Pancreas (tissue), 10 donors: ENCODE measurements around the gene STARD7. TPM values are rescaled to one million over a fixed set of nuclear protein-coding genes. Genes with fewer than 3 reads are reported as not detected.

Experiments used
- ATAC-seq, 4 donors: fragments of 200-7000 bp; cut with Tn5 transposase; one replicate each; pipeline versions ENCODE4 v1.8.0 to v1.9.1; 2020; ENCODE audit warnings: mild to moderate bottlenecking in 4 of 4, moderate library complexity in 4 of 4
- DNase-seq, 6 donors: peaks; one replicate each; pipeline ENCODE4 v3.0.0-alpha.2; 2020
- FAIRE-seq: peaks from 2 replicates; lab custom pipeline; 2012; peaks lifted over from hg19 to GRCh38; lab: Jason Lieb, UNC
- H3K27ac ChIP-seq, 4 donors: fragments of 200-600 bp; sonication (generic); 1 replicate in 3 of 4; 2 replicates in 1 of 4; pipeline versions ENCODE4 v1.5.0 to v1.8.0; 2020
- H3K27me3 ChIP-seq, 4 donors: fragments of 200-600 bp; one replicate each; pipeline ENCODE4 v1.8.0; 2021
- H3K36me3 ChIP-seq, 3 donors: fragments of 200-600 bp; sonication (generic) in 1 of 3; one replicate each; pipeline versions ENCODE4 v1.5.0 to v1.8.0; 2020 to 2021
- H3K4me1 ChIP-seq, 3 donors: fragments of 200-600 bp; one replicate each; pipeline ENCODE4 v1.8.0; 2021
- H3K4me3 ChIP-seq, 4 donors: fragments of 200-600 bp; sonication (generic) in 2 of 4; one replicate each; pipeline versions ENCODE4 v1.5.0 to v1.8.0; 2020 to 2021
- H3K9me3 ChIP-seq, 4 donors: fragments of 200-600 bp; one replicate each; pipeline ENCODE4 v1.8.0; 2021
- WGBS, 2 donors: extraction: QIAGEN DNeasy Blood & Tissue Kit; methylation state at CpG; one replicate each; pipeline ENCODE4 v1.1.7; 2013; 5-methylcytosine and 5-hydroxymethylcytosine counted together
- intact Hi-C, 3 donors: fragments of 100-400 bp; cut with DNase I; formaldehyde crosslinking; loops; one replicate each; pipeline versions ENCODE4 v1.11.1 to v1.14.2; 2022
- polyA plus RNA-seq, 2 donors: library from polyadenylated mRNA; stranded (reverse); fragments of 200-250 nt; gene quantifications; one replicate each; pipeline ENCODE4 v1.2.3, GENCODE V29; 2013
- total RNA-seq, 6 donors: library from RNA; stranded (reverse); fragmentation: NEBNext Ultra II Directional in 4 of 6; extraction: Animal tissue kit (Norgen Biotek cat#: 25700) in 4 of 6; gene quantifications; one replicate each; pipeline versions ENCODE4 v1.2.1 to v1.2.4, GENCODE V29; 2021 to 2023
- TF ChIP-seq, protein P1 (sequence below), 4 donors: fragments of 200-600 bp; sonication (generic) in 3 of 4; IDR thresholded peaks; one replicate each; pipeline versions ENCODE4 v1.5.0 to v1.8.0; 2021; ENCODE audit warnings: antibody characterized with exemption in 4 of 4
- donor health status: healthy with polysubstance abuse.
- donor health status: DM: no; HTN: no; CAD: no; lungs with moderate emphysema.
- donor health status: DM: no; HTN: no; CAD: no.
- donor health status: control.
- donor health status: control.
- donor health status: Bipolar disorder and iron deficiency.
- donor health status: DM: yes; HTN: yes; CAD: no.
- donor health status: DM: no; HTN: no; CAD: no.
- donor health status: DM: no; HTN: no; CAD: no.
- donor health status: DM: yes; HTN: yes; CAD: no.

The STARD7 gene
- total and polyA plus RNA-seq, 8 donors, result 21.7 to 65.1 (median 48.3) TPM

DNA sequence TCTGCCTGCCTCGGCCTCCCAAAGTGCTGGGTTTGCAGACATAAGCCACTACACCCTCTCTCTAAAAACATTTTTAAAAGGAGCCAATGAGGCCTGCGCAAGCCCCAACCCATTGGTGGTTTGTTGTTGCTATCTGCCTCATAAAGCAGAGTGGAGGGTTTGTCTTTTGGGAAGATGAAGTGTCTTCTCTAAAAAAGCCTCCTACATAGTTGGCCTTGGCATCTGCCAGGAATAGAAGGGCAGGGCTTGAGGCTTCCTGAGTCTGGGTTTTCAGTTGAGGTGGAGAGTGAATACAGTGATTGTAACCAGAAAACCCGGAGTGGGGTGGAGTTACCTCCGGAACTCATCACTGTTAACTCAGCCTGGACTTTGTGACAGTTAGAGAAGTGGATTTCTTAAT lies 5.9 kb upstream of the STARD7 start:
- peaks cover 0 to 6% (median 5%) of the 10 kb centered on the region in 3 donors for H3K4me1 ChIP-seq
- ATAC-seq (no peak), FAIRE-seq (no peak), DNase-seq (no peak)
- intact Hi-C loops, result no loop called here
- 92 to 96% methylated on average over 4 of the region's 4 CpGs for WGBS, 2 donors
- no peaks in the 10 kb centered on the region for H3K9me3 ChIP-seq
- TF ChIP-seq, protein P1, sequence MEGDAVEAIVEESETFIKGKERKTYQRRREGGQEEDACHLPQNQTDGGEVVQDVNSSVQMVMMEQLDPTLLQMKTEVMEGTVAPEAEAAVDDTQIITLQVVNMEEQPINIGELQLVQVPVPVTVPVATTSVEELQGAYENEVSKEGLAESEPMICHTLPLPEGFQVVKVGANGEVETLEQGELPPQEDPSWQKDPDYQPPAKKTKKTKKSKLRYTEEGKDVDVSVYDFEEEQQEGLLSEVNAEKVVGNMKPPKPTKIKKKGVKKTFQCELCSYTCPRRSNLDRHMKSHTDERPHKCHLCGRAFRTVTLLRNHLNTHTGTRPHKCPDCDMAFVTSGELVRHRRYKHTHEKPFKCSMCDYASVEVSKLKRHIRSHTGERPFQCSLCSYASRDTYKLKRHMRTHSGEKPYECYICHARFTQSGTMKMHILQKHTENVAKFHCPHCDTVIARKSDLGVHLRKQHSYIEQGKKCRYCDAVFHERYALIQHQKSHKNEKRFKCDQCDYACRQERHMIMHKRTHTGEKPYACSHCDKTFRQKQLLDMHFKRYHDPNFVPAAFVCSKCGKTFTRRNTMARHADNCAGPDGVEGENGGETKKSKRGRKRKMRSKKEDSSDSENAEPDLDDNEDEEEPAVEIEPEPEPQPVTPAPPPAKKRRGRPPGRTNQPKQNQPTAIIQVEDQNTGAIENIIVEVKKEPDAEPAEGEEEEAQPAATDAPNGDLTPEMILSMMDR (IDR thresholded peaks at IDR 0.05), result no peak
- no peak overlapping the region for H3K4me3 ChIP-seq
- H3K36me3 ChIP-seq, result no peaks in the 10 kb centered on the region
- no peaks in the 10 kb centered on the region for H3K27me3 ChIP-seq
- H3K27ac ChIP-seq, result no peak overlapping the region

DNA sequence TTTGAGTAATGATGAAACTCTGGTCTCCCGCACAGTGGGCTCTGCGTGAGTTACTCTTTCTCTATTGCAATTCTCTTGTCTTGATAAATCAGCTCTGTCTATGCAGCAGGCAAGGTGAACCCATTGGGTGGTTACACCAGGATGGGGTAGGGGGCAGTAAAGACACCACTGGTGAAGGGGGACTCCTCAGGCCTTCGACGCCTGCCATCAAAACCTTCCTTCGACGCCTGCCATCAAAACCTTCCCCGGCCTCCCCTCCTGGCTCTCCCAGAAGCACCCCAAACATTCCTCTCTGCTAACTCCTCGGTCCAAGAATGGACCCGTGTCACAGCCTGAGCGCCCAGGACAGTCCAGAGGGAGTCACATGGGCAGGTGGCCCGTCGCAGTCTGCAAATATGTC lies 4.8 kb upstream of the STARD7 start:
- WGBS, 2 donors, result 94% methylated on average over 12 of the region's 12 CpGs
- intact Hi-C loops, result no loop called here
- TF ChIP-seq, protein P1 (IDR thresholded peaks at IDR 0.05), result no peak

DNA sequence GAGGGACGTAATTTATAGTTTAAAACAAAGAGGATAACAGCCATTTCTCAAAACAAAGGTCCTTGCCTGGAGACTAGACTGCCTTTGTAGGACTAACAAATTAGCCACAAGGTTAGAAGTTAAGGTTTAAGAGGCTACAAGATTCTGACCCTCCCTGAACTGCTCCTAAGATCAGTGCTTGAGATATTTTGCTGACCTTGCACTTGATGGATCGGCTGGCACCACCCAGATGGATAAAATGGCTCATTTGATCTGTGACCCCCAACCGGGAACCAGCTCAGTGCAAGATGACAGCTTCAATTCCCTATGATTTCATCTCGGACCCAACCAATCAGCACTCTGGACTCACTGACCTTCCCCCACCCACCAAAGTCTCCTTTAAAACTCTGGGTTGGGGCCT lies 3.7 kb upstream of the STARD7 start:
- WGBS, 2 donors, result 88 to 89% methylated on average over 4 of the region's 4 CpGs

More for the DNA sequence above, 4.8 kb upstream of the STARD7 start:
- no peak overlapping the region for H3K27ac ChIP-seq
- H3K4me3 ChIP-seq, result no peak overlapping the region
- DNase-seq, result no peak
- no peaks in the 10 kb centered on the region for H3K36me3 ChIP-seq
- H3K27me3 ChIP-seq, result no peaks in the 10 kb centered on the region
- H3K9me3 ChIP-seq, result no peaks in the 10 kb centered on the region
- no peak for FAIRE-seq
- H3K4me1 ChIP-seq, result peaks cover 0 to 6% (median 5%) of the 10 kb centered on the region in 3 donors
- no peak for ATAC-seq

DNA sequence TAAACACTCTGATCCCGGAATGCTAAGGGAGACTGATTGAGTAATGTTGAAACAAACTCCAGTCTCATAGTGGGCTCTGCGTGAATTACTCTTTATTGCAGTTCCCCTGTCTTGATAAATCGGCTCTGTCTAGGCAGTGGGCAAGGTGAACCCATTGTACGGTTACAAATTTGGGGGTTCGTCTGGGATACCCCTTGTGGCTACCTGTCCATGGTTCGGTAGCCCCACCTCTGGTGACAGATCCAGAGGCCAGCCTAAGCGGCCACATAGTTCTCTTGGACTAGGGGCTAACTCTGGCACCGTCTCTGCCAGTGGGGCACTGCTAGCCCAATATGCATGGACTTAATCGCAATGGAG lies 1.1 kb upstream of the STARD7 start:
- no peak overlapping the region for H3K27ac ChIP-seq
- H3K4me1 ChIP-seq, result peaks cover 15 to 29% (median 24%) of the 10 kb centered on the region in 3 donors
- H3K9me3 ChIP-seq, result no peaks in the 10 kb centered on the region
- no peak for FAIRE-seq
- peak overlapping the region in 2 of 4 donors; percentile 89 to 98 for H3K4me3 ChIP-seq
- H3K27me3 ChIP-seq, result no peaks in the 10 kb centered on the region
- TF ChIP-seq, protein P1 (IDR thresholded peaks at IDR 0.05), result no peak
- WGBS, 2 donors, result 88 to 89% methylated on average over 9 of the region's 9 CpGs
- no peak for DNase-seq
- no peaks in the 10 kb centered on the region for H3K36me3 ChIP-seq
- no peak for ATAC-seq
- intact Hi-C loops, result loop anchor here in 2 of 3 donors (10.0 kb wide), 1 partner anchor 55 kb away; the partner anchor contains the start of genes CIAO1 (in 2 of the 2) and TMEM127 (in 2 of the 2)

More for the DNA sequence above, 3.7 kb upstream of the STARD7 start:
- Histone ChIP-seq H3K4me3 (no peak overlapping the region), H3K36me3 (no peaks in the 10 kb centered on the region), H3K9me3 (no peaks in the 10 kb centered on the region), H3K27me3 (no peaks in the 10 kb centered on the region), H3K27ac (no peak overlapping the region), H3K4me1 (peaks cover 0 to 7% (median 5%) of the 10 kb centered on the region in 3 donors)
- TF ChIP-seq, protein P1 (IDR thresholded peaks at IDR 0.05), result no peak
- intact Hi-C loops, result no loop called here
- DNase-seq (no peak), FAIRE-seq (no peak), ATAC-seq (no peak)

DNA sequence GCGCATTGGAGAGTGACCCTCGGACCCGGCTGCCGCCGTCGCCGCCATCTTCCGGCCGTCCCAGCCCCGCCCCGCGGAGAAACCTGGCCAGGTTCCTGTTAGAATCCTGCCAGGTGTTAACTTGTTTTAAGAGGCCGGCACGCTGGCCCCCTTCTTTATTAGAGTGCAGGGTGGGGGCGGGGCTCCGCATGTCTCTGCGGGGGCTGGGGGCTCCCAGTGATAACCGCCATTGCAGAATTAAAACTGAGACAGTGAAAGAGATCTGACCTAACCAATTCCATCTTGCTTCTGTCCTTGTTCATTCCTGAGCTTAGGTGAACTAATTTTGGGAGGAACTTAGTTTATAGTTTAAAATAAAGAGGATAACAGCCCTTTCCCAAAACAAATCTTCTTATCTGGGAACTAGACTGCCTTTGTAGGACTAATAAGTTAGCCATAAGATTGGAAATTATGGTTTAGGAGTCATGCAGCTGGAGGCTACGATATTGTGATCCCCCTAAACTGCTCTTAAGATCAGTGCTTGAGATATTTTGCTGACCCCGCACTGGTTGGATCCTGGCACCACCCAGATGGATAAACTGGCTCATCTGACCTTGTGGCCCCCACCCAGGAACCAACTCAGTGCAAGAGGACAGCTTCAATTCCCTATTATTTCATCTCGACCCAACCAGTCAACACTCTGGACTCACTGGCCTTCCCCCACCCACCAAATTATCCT lies 543 bp upstream of the STARD7 start:
- no peaks in the 10 kb centered on the region for H3K36me3 ChIP-seq
- ATAC-seq (no peak), FAIRE-seq (no peak), DNase-seq (no peak)
- TF ChIP-seq, protein P1 (IDR thresholded peaks at IDR 0.05), result no peak
- intact Hi-C loops, result loop anchor here in 2 of 3 donors (10.0 kb wide), 1 partner anchor 56 kb away; the partner anchor contains the start of genes CIAO1 (in 2 of the 2) and TMEM127 (in 2 of the 2)
- WGBS, 2 donors, result 5 to 6% methylated on average over 21 of the region's 21 CpGs
- H3K4me3 ChIP-seq, result peak overlapping the region; percentile 89 to 98 (median 94)
- H3K4me1 ChIP-seq, result peaks cover 15 to 35% (median 24%) of the 10 kb centered on the region in 3 donors
- peak overlapping the region; percentile 97 to 99 (median 98) for H3K27ac ChIP-seq
- H3K9me3 ChIP-seq, result no peaks in the 10 kb centered on the region
- H3K27me3 ChIP-seq, result no peaks in the 10 kb centered on the region
